ENCODE data around the gene PAQR8. TPM values are rescaled to one million over a fixed set of nuclear protein-coding genes. Genes with fewer than 3 reads are reported as not detected.

PAQR8 gene
- total and polyA plus RNA-seq, 2 of the 4 experiments (the other 2 are of a cell fraction) = 1.4 to 1.6 TPM

GRCh38 chr6:52360028-52360427, 1.9 kb upstream of the PAQR8 start:
- CTCF ChIA-PET = interaction anchor here (0.6 kb wide), 1 partner anchor 8 kb away, joined by 6 read pairs; no protein-coding TSS in a partner anchor
- BruUV-seq (replicated peaks) = no TSS peak
- POLR2A ChIA-PET (ENCODE audit: unreplicated experiment) = no interaction called here

More at GRCh38 chr6:52360028-52360427, 1.9 kb upstream of the PAQR8 start:
- H3K27me3 ChIP-seq (ENCODE audit: control insufficient read depth, insufficient read depth, low read length) = no peaks in the 10 kb centered on the region
- peaks cover 3% of the 10 kb centered on the region for H3K9me1 ChIP-seq (ENCODE audit: insufficient read depth, low read length)
- H3K4me2 ChIP-seq (ENCODE audit: low read depth, low read length) = no peak overlapping the region
- no peak overlapping the region for H3K4ac ChIP-seq (ENCODE audit: low read depth, low read length)
- no peaks in the 10 kb centered on the region for H3K9me3 ChIP-seq (ENCODE audit: control insufficient read depth, insufficient read depth, low read length)
- H4K91ac ChIP-seq (ENCODE audit: insufficient read depth, low read depth, low read length) = no peak overlapping the region
- no peak overlapping the region for H2BK120ac ChIP-seq (ENCODE audit: low read depth, low read length)
- H3K79me1 ChIP-seq (ENCODE audit: low read depth in 1 of 2, low read length in 2 of 2) = peaks cover 0 to 15% of the 10 kb centered on the region in 2 experiments; a peak in 2 of 4 replicates
- no peak overlapping the region for H2AK9ac ChIP-seq (replicated peaks; ENCODE audit: low read depth, low read length, poor library complexity)
- no CpG with 5 or more reads among the region's 3 CpGs for WGBS, 2 experiments (ENCODE audit: extremely low coverage in 2 of 2, insufficient read length in 1 of 2)
- ATAC-seq (ENCODE audit: low read depth) (no peak), DNase-seq (no peak)
- H3K56ac ChIP-seq (ENCODE audit: extremely low read depth, insufficient read depth, low read length) = no peak overlapping the region
- no peak overlapping the region for H3K14ac ChIP-seq (replicated peaks; ENCODE audit: low read depth, low read length)
- H4K8ac ChIP-seq (ENCODE audit: low read depth in 2 of 2, low read length in 2 of 2) = no peak overlapping the region
- no peak overlapping the region for H3K23ac ChIP-seq (ENCODE audit: low read depth, low read length)
- H2BK20ac ChIP-seq (ENCODE audit: low read depth, low read length) = peak overlapping the region; percentile 63; the same call in 1 of the 2 replicates
- dilution Hi-C loops (cut with HindIII; ENCODE audit: low sequenced_read_pairs, unreplicated experiment) (no loop called here), intact Hi-C loops (cut with micrococcal nuclease) (no loop called here), in situ Hi-C loops (cut with MboI; ENCODE audit: low sequenced_read_pairs) (no loop called here)
- TF ChIP-seq MAZ (IDR thresholded peaks at IDR 0.05; ENCODE audit: borderline replicate concordance, low read depth, low read length) (no peak), CEBPB (IDR thresholded peaks at IDR 0.05; ENCODE audit: low read depth, low read length) (no peak), FOS (IDR thresholded peaks at IDR 0.05; ENCODE audit: low read depth, low read length) (no peak), CTCF (conservative IDR thresholded peaks at IDR 0.05; ENCODE audit: low read depth, low read length) (no peak), SMC3 (IDR thresholded peaks at IDR 0.05; ENCODE audit: low read depth, low read length) (no peak)
- no peak overlapping the region for H2BK15ac ChIP-seq (ENCODE audit: low read depth, low read length)
- no peak overlapping the region for H3K27ac ChIP-seq (ENCODE audit: insufficient read depth, low read length)
- no peak overlapping the region for H2AFZ ChIP-seq (replicated peaks; ENCODE audit: low read length, poor library complexity)
- no peaks in the 10 kb centered on the region for H3K36me3 ChIP-seq (ENCODE audit: control insufficient read depth, insufficient read depth, low read length)
- peaks cover 15% of the 10 kb centered on the region for H3K4me1 ChIP-seq (ENCODE audit: control insufficient read depth, insufficient read depth, low read length)
- H3K4me3 ChIP-seq (ENCODE audit: insufficient read depth, low read depth, low read length) = no peak overlapping the region
- no peak overlapping the region for H2BK5ac ChIP-seq (ENCODE audit: low read depth, low read length, poor library complexity, severe bottlenecking)
- peak overlapping the region; percentile 78; the same call in 1 of the 2 replicates for H2AK5ac ChIP-seq (ENCODE audit: low read depth, low read length)
- no peak overlapping the region for H3K18ac ChIP-seq (ENCODE audit: low read depth, low read length)
- no peak overlapping the region for H3K9ac ChIP-seq (ENCODE audit: low read depth, low read length)
- H4K20me1 ChIP-seq (ENCODE audit: insufficient read depth, low read length) = no peaks in the 10 kb centered on the region; the same call in 1 of the 2 replicates
- no peak overlapping the region for H4K5ac ChIP-seq (ENCODE audit: low read depth, low read length)
